ENCODE results near the gene MUC13.

Gene MUC13, protein sequence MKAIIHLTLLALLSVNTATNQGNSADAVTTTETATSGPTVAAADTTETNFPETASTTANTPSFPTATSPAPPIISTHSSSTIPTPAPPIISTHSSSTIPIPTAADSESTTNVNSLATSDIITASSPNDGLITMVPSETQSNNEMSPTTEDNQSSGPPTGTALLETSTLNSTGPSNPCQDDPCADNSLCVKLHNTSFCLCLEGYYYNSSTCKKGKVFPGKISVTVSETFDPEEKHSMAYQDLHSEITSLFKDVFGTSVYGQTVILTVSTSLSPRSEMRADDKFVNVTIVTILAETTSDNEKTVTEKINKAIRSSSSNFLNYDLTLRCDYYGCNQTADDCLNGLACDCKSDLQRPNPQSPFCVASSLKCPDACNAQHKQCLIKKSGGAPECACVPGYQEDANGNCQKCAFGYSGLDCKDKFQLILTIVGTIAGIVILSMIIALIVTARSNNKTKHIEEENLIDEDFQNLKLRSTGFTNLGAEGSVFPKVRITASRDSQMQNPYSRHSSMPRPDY

DNA sequence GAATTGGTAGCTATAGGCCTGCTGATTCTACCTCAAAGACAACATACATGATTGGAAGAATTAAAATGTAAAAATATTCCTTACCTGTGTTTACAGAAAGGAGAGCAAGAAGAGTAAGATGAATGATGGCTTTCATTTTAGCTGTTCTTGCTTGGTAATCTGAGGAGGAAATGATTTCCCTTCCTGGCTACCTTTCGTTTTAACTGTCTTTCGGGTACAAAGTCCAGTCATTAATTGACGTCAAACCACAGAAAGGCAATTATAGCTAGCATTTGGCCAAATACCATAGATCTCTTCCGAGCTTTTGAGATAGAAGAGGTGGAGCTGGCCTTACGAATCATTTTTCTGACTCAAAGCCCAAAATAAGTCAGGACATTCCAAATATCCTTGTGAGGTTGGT lies at the start of gene MUC13:
MUC13 (minus strand) TSS at position 175 of the 400 bp plus-strand sequence; CDS start at position 136, 39 bp downstream.
- H3K4me3 ChIP-seq (ENCODE audit: low read depth, low read length), result no peak within 1 kb of the TSS
- DNase-seq (ENCODE audit: low read depth), result no peak
- TF ChIP-seq, protein P1, sequence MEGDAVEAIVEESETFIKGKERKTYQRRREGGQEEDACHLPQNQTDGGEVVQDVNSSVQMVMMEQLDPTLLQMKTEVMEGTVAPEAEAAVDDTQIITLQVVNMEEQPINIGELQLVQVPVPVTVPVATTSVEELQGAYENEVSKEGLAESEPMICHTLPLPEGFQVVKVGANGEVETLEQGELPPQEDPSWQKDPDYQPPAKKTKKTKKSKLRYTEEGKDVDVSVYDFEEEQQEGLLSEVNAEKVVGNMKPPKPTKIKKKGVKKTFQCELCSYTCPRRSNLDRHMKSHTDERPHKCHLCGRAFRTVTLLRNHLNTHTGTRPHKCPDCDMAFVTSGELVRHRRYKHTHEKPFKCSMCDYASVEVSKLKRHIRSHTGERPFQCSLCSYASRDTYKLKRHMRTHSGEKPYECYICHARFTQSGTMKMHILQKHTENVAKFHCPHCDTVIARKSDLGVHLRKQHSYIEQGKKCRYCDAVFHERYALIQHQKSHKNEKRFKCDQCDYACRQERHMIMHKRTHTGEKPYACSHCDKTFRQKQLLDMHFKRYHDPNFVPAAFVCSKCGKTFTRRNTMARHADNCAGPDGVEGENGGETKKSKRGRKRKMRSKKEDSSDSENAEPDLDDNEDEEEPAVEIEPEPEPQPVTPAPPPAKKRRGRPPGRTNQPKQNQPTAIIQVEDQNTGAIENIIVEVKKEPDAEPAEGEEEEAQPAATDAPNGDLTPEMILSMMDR (IDR thresholded peaks at IDR 0.05; ENCODE audit: control insufficient read depth, extremely low read depth, insufficient read depth), result no peak

GRCh38 chr3:124982855-124983254 lies 48.3 kb upstream of the MUC13 start:
- H3K4me3 ChIP-seq (ENCODE audit: low read depth, low read length), result no peak overlapping the region
- TF ChIP-seq, protein P1 (IDR thresholded peaks at IDR 0.05; ENCODE audit: control insufficient read depth, extremely low read depth, insufficient read depth), result no peak

GRCh38 chr3:124981472-124981871 lies 46.9 kb upstream of the MUC13 start:
- no peak for DNase-seq (ENCODE audit: low read depth)
- H3K4me3 ChIP-seq (ENCODE audit: low read depth, low read length), result no peak overlapping the region
- TF ChIP-seq, protein P1 (IDR thresholded peaks at IDR 0.05; ENCODE audit: control insufficient read depth, extremely low read depth, insufficient read depth), result no peak

More at GRCh38 chr3:124982855-124983254, 48.3 kb upstream of the MUC13 start:
- no peak for DNase-seq (ENCODE audit: low read depth)

GRCh38 chr3:124978627-124979026 lies 44.1 kb upstream of the MUC13 start:
- TF ChIP-seq, protein P1 (IDR thresholded peaks at IDR 0.05; ENCODE audit: control insufficient read depth, extremely low read depth, insufficient read depth), result no peak
- no peak overlapping the region for H3K4me3 ChIP-seq (ENCODE audit: low read depth, low read length)
- no peak for DNase-seq (ENCODE audit: low read depth)

GRCh38 chr3:124976383-124976782 lies 41.8 kb upstream of the MUC13 start:
- TF ChIP-seq, protein P1 (IDR thresholded peaks at IDR 0.05; ENCODE audit: control insufficient read depth, extremely low read depth, insufficient read depth), result no peak
- no peak for DNase-seq (ENCODE audit: low read depth)
- no peak overlapping the region for H3K4me3 ChIP-seq (ENCODE audit: low read depth, low read length)

DNA sequence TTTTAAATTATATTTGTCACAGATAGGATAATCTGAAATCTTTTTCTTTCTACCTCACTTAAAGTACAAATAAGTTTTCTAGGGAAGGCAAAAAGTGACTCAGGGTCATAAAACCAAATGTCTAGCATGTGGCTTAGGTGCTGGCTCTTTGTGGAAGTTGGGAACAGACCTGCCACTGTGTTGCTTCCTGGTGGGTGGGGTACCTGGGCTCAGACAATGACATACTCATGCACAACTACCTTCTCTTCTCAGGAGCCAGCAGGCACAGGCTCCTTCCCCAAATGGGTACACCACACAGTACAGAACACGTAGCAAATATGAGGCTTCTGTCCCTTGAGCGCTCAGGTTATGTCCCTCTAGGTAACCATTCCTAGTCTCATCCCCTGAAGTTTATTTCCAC lies 40.1 kb upstream of the MUC13 start:
- TF ChIP-seq, protein P1 (IDR thresholded peaks at IDR 0.05; ENCODE audit: control insufficient read depth, extremely low read depth, insufficient read depth), result no peak
- no peak overlapping the region for H3K4me3 ChIP-seq (ENCODE audit: low read depth, low read length)
- DNase-seq (ENCODE audit: low read depth), result no peak
